Activated T-helper 2 cell treated with anti-CD3 and anti-CD28 coated beads, Interferon-gamma antibody, Interleukin-2, Interleukin-4, amounts not matched to agents 10 μg/mL and 5 μg/mL and 100 μg/mL, durations not matched to agents 14 hours and 24 hours and 36 hours (primary cell): ENCODE results near the gene C1orf116. TPM values are rescaled to one million over a fixed set of nuclear protein-coding genes. Genes with fewer than 3 reads are reported as not detected.

ENCODE experiments used
- DNase-seq: peaks from one replicate; pipeline ENCODE4 v3.0.0; 2021; ENCODE audit warnings: low spot score
- H3K27ac Mint-ChIP-seq: one replicate; pipeline ENCODE4 v1.8.0; 2021; ENCODE audit warnings: mixed read lengths
- H3K27me3 Mint-ChIP-seq: one replicate; pipeline ENCODE4 v1.8.0; 2021; ENCODE audit warnings: low read depth, mixed read lengths
- H3K36me3 Mint-ChIP-seq: one replicate; pipeline ENCODE4 v1.8.0; 2021; ENCODE audit warnings: low read depth, mixed read lengths
- H3K4me1 Mint-ChIP-seq: one replicate; pipeline ENCODE4 v1.8.0; 2021; ENCODE audit warnings: low read depth, mixed read lengths
- H3K4me3 Mint-ChIP-seq: one replicate; pipeline ENCODE4 v1.8.0; 2021; ENCODE audit warnings: low read depth, mild to moderate bottlenecking, moderate library complexity, mixed read lengths
- H3K9me3 Mint-ChIP-seq: one replicate; pipeline ENCODE4 v1.8.0; 2021; ENCODE audit warnings: mixed read lengths
- intact Hi-C: fragments of 100-400 bp; cut with micrococcal nuclease; formaldehyde crosslinking; loops from one replicate; pipeline ENCODE4 v1.15.1; 2023
- total RNA-seq: library from RNA; stranded (reverse); gene quantifications from 2 replicates; pipeline ENCODE4 v1.2.3, GENCODE V29; 2022

C1orf116 gene
- total RNA-seq, 1 donor from 2014 or later: not detected

DNA sequence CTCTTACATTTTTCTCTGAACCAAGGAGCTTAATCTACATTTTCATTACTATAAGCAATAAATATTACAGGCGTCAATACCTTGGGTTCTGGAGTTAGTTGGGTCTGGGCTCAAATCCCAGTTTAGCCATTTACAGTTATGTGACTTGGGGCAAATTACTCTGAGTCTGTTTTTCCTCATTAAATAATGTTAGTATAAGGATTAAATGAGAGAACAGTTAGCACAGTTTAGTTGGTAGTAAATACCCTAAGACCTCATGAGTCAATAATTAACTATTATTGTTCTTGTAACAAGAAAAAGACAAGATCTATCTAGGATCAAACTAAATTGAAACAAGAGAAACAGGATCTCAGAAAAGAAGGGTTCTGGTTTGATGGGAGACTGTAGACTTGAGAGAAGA is 4.6 kb downstream of the C1orf116 start:
- Mint-ChIP-seq H3K36me3 (no peaks in the 10 kb centered on the region), H3K27ac (no peak overlapping the region), H3K27me3 (peaks cover 35% of the 10 kb centered on the region), H3K4me3 (no peak overlapping the region), H3K4me1 (peaks cover 15% of the 10 kb centered on the region), H3K9me3 (no peaks in the 10 kb centered on the region)
- intact Hi-C loops: no loop called here
- DNase-seq: no peak

- Mint-ChIP-seq H3K36me3 (no peaks in the 10 kb centered on the region), H3K9me3 (no peaks in the 10 kb centered on the region), H3K4me1 (peaks cover 15% of the 10 kb centered on the region), H3K27me3 (peaks cover 31% of the 10 kb centered on the region), H3K27ac (no peak overlapping the region), H3K4me3 (no peak overlapping the region)
- intact Hi-C loops: no loop called here
- no peak for DNase-seq
These were observed 5.3 kb downstream of the C1orf116 start for GRCh38 chr1:207027206-207027777.

DNA sequence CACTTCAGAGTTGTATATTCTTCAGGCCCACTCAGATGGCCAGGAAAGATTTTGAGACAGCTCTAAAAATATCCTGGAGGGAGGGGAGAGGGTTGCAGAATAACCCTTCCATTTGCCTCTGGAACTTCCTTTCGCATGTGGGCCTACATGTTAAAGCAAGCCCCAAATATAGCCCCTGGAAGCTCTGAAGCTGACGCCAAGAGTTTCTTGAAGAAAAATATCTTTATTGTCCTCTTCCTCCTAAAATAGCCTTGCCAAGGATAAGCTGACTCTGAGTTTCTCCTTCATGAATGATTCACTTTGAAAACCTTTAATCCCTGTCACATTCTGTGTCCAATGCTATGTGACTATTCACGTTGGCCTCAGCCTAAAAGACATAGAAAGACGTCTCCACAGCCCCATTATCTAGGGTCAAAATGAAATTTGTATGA is 6.4 kb downstream of the C1orf116 start:
- Mint-ChIP-seq H3K9me3 (no peaks in the 10 kb centered on the region), H3K4me3 (no peak overlapping the region), H3K4me1 (peaks cover 15% of the 10 kb centered on the region), H3K27me3 (peaks cover 22% of the 10 kb centered on the region), H3K27ac (no peak overlapping the region), H3K36me3 (no peaks in the 10 kb centered on the region)
- intact Hi-C loops: no loop called here
- no peak for DNase-seq

- DNase-seq: no peak
- no peaks in the 10 kb centered on the region for H3K9me3 Mint-ChIP-seq
These were observed 7.2 kb downstream of the C1orf116 start for GRCh38 chr1:207025146-207025880.

DNA sequence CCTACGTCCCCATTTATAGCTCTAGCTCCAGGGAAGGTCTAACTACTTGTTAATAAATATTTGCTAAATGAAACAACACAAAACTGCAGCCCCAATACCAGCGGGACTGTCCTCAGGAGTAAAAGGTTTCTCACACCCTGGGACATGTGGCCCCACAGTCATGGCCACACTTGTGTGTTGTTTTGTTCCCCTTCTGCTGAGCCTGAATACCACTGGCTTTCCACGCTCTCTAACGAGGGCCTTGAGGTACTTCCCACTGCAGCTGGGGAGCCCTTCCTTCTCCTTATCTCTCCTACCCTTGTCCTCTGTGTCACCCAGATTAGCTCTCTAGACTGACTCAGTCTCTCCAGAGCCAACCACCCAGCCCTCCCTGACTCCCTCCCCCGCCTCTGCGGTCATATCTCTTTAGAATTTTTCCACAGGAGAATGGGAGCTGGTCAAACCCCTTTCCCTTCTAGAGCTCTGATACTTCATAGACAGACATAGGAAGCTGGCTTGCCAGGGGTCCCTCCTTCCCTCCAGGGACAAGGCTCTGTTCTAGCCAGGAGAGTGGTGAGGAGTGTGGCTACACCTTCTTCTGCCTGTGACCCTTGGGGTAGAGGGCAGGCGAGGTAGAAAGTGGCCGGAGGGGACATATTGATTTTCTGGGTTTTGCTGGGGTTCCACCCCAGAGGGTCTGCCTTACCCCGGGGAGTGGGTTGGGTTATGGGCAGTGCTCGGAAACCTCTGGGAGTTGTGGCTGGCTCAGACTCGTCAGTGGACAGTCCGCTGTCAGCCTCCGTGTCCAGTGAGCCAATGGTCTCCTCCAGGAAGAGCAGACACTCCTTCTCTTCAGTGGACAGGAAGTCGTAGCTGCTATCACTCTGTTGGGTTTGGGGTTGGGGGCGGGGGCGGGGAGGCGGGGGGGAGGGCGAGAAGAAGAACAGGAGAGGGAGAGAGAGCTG is 8.1 kb downstream of the C1orf116 start:
- no peaks in the 10 kb centered on the region for H3K36me3 Mint-ChIP-seq
- no peak for DNase-seq
- H3K27me3 Mint-ChIP-seq: peaks cover 10% of the 10 kb centered on the region
- H3K4me1 Mint-ChIP-seq: peaks cover 15% of the 10 kb centered on the region
- H3K9me3 Mint-ChIP-seq: no peaks in the 10 kb centered on the region
- intact Hi-C loops: no loop called here
- peak overlapping the region; percentile 40 for H3K27ac Mint-ChIP-seq
- no peak overlapping the region for H3K4me3 Mint-ChIP-seq

More at GRCh38 chr1:207025146-207025880, 7.2 kb downstream of the C1orf116 start:
- Mint-ChIP-seq H3K36me3 (no peaks in the 10 kb centered on the region), H3K27me3 (peaks cover 17% of the 10 kb centered on the region), H3K27ac (no peak overlapping the region), H3K4me1 (peaks cover 16% of the 10 kb centered on the region), H3K4me3 (no peak overlapping the region)
- intact Hi-C loops: no loop called here

- intact Hi-C loops: no loop called here
- H3K4me3 Mint-ChIP-seq: no peak overlapping the region
- H3K9me3 Mint-ChIP-seq: no peaks in the 10 kb centered on the region
- H3K4me1 Mint-ChIP-seq: peaks cover 15% of the 10 kb centered on the region
- no peak overlapping the region for H3K27ac Mint-ChIP-seq
- no peaks in the 10 kb centered on the region for H3K36me3 Mint-ChIP-seq
- DNase-seq: no peak
- H3K27me3 Mint-ChIP-seq: peaks cover 9% of the 10 kb centered on the region
These were observed 9.4 kb downstream of the C1orf116 start for GRCh38 chr1:207022996-207023679.

GRCh38 chr1:207021876-207022596 is 10.5 kb downstream of the C1orf116 start:
- DNase-seq: no peak
- Mint-ChIP-seq H3K4me3 (no peak overlapping the region), H3K27me3 (peaks cover 8% of the 10 kb centered on the region), H3K4me1 (peaks cover 15% of the 10 kb centered on the region), H3K9me3 (no peaks in the 10 kb centered on the region), H3K27ac (no peak overlapping the region), H3K36me3 (no peaks in the 10 kb centered on the region)
- intact Hi-C loops: no loop called here

DNA sequence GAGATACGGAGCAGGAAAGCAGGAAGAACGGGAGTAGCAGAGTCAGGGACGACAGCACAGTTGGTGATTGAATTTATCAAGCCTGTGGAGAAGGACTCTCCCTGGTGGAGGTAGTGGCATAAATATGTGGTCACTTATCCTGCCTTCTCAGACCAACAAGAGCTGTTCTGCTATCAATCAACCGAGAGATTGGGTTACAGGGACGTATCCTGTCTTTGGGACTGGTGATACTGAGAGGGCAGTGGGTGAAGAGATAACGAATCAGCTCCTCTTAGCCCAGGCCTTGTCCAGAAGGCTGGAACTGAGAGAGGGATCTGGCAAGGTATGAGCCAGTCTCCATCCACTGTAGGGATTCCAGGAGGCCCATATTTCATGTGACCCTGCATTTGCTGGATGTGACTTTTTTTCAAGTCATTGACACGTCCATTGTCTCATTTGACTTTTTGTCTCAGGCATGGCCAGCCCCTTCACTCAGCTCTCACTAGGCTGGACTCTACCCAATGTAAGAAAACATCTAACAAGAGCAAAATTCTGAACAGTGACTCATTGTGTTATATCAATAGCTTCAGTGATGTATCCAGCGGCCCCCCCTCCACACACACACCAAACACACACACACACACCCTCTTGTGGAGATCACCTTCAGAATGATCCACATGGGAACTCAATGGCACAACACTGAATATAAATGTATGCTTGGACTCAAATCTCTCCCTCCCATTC is 11.3 kb downstream of the C1orf116 start:
- Mint-ChIP-seq H3K27ac (no peak overlapping the region), H3K36me3 (no peaks in the 10 kb centered on the region), H3K4me3 (no peak overlapping the region), H3K4me1 (peaks cover 15% of the 10 kb centered on the region), H3K9me3 (no peaks in the 10 kb centered on the region), H3K27me3 (peaks cover 8% of the 10 kb centered on the region)
- no peak for DNase-seq
- intact Hi-C loops: no loop called here

- Mint-ChIP-seq H3K27me3 (peaks cover 7% of the 10 kb centered on the region), H3K4me3 (no peak overlapping the region), H3K36me3 (no peaks in the 10 kb centered on the region), H3K27ac (no peak overlapping the region), H3K4me1 (peaks cover 18% of the 10 kb centered on the region), H3K9me3 (no peaks in the 10 kb centered on the region)
- intact Hi-C loops: no loop called here
- DNase-seq: no peak
These were observed 11.8 kb downstream of the C1orf116 start for GRCh38 chr1:207020709-207021107.

DNA sequence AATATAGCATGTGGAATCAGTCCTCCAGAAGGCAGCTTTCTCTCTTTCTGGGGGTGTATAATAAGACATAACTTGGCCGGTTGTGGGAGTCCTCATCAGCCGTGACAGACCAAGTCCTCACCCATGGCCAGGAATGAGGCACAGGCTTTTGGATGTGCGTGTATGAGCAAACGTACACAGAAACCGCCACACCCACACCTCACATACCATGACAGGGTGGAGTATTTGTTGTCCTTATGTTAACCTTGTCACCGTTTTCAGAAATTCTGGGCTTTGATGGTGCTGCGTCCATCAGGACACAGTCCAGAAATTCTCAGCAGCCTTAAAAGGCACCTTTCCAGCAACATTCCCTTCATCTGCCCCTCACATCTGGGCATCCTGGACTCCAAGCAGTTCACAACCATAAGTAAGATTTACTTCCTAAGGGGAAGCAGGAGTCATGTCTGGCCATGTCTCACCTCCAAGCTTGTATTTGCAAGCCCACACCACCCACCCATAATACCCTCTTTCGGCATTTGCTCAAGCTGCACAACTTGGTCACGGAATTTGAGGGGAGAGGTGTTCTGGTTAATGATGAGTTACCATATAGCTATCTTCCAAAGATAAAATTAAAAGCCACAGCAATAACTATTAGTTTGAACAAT is 12.4 kb downstream of the C1orf116 start:
- H3K4me1 Mint-ChIP-seq: peaks cover 15% of the 10 kb centered on the region
- H3K36me3 Mint-ChIP-seq: no peaks in the 10 kb centered on the region
- peaks cover 7% of the 10 kb centered on the region for H3K27me3 Mint-ChIP-seq
- H3K27ac Mint-ChIP-seq: no peak overlapping the region
- no peak overlapping the region for H3K4me3 Mint-ChIP-seq
- no peaks in the 10 kb centered on the region for H3K9me3 Mint-ChIP-seq
- no peak for DNase-seq
- intact Hi-C loops: no loop called here

DNA sequence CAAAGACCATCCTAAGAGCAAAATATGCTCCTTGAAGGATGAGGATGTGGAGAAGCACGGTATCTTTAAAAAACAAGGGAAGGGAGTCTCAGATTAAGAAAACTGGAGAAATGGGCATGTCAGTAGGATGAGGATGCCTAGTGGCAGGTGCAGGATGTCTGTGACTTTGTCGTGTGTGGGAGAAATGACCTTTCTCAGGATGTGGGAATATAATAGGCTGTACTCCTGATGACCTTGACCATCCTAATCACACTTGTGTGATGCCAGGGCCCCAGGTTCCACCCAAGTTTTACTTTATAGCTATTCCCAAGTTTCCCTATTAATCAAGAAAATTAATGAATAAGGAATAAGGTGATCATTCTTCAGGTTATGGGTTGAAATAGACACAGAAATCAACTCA is 12.9 kb downstream of the C1orf116 start:
- Mint-ChIP-seq H3K36me3 (no peaks in the 10 kb centered on the region), H3K27ac (no peak overlapping the region), H3K27me3 (peaks cover 10% of the 10 kb centered on the region), H3K4me1 (peaks cover 14% of the 10 kb centered on the region), H3K9me3 (no peaks in the 10 kb centered on the region), H3K4me3 (no peak overlapping the region)
- intact Hi-C loops: no loop called here
- DNase-seq: no peak
